ENCODE results near the gene TBXAS1. TPM values are rescaled to one million over a fixed set of nuclear protein-coding genes. Genes with fewer than 3 reads are reported as not detected.

Gene TBXAS1
- polyA plus RNA-seq, 3 donors = 25.3 to 39.5 (median 36.1) TPM

DNA sequence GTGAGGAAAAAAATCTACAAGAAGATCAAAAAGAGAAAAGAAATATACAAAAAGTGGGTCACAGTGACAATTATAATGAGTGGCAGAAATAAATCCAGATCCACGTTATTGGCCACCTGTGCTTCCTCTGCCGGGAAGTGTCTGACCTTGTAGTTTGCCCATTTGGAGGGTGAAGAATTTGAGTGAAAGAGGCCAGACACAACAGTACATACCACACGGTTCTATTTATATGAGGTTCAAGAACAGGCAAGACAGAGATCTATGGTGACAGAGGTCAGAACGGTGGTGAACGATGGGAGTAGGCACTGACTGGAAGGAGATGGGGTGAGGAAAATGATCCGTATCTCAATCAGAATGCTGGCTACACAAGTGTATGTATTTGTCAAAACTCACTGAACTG is 216.6 kb downstream of the TBXAS1 start:
- DNase-seq = no peak

DNA sequence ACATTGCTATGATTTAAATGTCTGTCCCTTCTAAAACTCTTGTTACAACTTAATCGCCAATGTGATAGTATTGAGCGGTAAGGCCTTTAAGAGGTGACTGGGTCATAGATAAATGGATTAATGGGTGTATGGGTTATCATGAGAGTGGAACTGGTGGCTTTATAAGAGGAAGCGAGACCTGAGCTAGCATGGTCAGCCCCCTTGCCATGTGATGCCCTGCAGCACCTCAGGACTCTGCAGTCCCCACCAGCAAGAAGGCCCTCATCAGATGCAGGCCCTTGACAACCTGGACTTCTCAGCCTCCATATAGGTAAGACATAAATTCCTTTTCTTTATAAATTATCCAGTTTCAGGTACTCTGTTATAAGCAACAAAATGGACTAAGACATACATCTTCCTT is 218.1 kb downstream of the TBXAS1 start:
- no peak for DNase-seq

DNA sequence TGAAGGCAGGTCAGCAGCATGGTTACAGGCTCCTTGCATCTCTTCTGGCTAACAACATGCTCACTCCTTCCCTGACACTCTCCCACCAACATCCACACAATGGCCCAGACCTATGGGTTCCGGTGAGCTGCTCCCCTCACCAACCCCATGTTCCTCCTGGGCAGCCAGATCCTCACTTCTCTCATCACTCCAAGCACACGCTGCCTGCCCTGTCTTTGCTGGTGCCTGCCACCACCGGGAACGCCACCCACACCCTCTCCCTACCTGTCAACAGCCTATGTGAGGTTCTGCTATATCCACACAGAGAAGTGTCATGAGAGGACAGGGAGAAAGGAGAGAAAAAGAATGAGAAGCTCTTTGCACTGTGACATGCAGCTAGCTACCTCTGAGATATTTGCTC is 219.1 kb downstream of the TBXAS1 start:
- no peak for DNase-seq

DNA sequence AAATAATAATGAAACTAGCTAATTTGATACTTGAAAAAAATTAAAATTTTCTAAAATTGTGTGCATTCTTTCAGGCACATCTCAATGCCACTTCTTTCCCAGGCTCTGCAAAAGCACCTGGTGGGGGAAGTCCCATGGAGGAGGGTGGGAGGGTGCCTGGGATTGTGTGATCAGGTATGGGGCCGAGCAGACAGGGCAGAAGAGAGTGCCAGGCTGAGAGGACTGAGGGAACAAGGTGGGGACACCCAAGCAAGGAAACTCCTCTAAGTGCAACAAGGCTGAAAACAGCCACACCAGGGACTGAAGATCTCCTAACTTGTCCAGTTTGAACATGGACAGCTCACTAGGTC is 219.9 kb downstream of the TBXAS1 start:
- no peak for DNase-seq

DNA sequence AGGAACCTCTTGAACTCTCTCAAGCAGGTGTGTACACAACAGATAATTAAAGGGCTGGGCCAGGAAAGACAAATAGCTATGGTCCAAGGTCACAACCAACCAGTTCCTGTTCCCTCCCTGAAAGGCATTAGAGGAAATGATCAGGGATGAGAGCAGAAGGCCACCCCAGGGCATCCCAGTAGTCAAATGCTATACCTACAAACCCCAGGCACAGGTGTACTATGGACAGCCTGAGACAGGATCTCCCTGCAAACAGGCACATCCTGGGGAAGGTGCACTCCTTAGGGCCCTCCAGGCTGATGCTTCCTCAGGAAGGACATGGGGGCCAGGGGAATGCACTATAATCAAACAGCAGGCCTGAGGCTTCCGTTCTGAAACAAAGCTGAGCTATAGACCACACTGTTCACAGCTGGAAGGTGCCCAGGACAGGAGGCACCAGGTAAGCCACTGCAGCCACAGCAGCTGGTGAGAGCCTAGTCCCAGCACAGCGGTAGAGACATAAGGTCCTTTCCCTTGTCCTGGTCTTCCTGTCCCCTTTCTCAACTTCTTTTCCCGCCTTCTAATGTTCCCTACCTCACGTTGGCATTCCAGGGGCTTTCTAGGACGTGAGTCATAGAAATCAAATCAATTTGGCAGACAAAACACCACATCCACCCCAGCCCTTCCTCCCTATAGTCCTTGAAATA is 220.4 kb downstream of the TBXAS1 start:
- no peak for DNase-seq

DNA sequence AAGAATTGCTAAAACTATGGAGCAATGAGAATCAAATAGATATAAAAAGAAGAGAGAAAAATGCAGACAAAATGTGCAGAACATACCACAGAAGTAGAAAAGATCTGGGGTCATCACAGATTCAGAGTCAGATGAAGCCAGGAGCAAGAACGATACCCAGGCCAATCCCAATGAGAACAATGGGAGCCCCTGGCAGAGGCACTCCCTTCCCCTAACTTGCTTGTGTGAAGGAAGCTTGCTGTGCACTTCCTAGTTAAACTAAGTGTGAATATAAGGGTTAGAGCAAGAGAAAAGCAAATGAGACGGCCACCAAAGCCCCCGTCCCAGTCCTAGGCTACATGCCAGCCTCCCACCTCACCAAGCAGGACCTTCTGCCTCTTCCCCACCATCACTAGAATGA is 221.0 kb downstream of the TBXAS1 start:
- no peak for DNase-seq

DNA sequence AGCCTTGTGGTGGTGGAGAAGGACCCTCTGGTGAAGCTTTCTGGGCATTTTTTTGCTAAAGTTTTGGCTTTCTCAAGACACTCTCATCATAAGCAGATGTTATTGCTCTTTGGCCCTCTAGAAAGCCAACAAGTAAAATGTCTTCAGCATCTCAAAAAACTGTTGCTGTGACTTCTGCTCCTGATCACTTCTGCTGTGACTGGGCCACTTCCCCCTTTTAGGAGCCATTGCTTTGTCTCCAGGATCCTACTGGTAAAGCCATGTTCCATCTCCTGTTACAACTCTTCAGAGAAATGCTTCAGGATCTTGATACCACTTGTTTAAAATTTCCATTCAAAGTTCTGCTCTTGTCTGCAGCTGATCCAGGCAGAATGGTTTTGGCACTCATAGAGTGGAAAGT is 222.8 kb downstream of the TBXAS1 start:
- no peak for DNase-seq

DNA sequence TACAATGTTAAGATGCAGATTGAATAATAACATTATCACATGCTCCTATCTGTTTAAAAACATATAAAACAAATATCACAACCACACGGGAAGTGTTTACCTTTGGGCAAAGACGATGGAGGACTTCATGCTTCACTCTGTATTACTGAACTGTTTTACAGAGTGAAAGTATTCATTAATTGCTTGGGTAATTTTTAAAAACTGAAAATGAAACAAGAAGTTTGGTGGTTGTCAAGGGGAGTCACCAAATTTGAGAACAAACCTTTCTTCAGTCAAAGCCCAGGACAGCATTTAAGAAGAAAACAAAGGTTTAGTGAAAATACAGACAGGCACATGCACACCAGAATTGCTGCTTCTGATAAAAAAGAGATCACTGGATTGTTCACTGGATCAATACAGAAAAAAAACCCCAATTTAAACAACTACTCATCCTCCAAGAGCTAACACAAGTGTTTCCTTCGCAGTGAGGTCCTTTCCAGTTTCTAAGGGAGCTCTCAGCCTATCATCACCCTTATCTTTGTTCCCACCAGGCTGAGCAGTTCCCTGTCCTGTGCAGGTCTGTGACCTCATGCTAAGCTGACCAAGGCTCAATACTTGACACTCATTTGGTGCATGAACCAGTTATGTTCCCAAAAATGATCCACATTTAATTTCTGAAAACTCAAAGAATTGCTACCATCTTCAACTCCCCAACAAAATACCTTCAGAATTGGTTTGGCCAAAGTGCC is 224.9 kb downstream of the TBXAS1 start:
- DNase-seq = no peak

DNA sequence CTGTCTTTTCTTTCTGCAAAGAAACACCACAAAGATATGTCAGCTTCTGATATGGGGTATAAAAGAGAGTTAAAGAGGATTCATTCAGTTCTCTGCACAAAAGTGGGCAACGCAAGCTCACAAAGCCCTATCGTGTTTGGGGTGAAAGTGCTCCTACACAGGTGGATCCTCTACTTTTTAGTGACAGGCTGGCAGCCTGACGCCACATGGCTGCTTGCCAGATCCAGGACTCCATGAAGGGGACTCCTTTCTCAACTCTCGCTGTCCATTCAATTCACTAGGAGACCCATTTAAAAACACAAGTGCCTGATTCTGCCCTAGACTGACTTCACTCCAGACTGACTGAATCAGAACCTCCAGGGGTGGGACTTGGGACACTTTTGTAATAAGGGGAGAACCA is 225.7 kb downstream of the TBXAS1 start:
- no peak for DNase-seq

DNA sequence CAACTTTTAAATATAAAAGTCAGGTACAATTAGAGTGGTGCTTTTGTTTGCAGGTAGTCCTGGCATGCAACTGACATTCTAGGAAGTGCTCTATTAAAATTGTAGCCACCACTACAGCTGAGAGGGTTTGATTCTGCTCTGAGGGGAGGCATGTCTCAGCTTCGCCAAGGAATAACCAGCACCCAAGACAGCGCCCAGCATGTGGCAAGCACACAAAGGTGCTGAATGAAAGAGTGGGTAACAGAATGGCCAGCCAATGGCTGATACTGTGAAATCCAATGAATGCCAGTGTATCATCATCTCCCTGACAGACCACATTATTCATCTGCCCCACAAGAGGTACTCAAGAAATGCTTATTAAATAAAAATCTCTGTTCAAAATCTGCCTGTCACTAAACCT is 226.8 kb downstream of the TBXAS1 start:
- DNase-seq = no peak

DNA sequence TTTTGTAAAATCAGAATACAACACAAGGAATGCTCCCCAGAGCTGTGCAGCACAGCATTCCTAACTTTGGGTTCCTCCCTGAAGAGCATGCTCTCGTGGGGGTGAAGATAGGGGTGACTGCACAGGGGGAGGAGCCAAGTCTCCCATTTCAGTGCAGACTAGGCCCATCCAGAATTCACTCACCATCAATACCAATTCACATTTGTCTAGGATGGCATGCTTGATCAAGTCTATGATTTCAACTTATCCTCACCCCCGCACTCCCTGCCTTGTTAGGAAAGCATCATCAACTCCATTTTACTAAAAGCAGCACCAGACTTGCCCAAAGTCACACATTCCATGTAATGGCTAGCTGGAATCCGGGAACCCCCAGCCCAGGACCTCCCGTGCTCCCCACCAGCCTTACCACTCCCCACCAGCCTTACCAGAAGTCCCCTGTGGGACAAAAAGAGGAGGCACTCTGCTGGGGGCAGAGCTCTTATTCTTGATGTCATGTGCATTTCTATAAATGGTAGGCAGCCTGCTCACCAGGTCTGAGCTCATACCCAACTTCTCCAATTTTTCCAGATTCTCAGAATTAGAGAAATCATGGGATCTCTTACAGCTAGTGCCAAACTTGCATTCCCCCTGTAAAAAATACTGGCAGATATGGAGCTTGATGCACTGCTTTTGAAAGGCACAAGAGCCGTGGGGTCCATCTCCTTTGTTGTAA is 227.5 kb downstream of the TBXAS1 start:
- DNase-seq = no peak

DNA sequence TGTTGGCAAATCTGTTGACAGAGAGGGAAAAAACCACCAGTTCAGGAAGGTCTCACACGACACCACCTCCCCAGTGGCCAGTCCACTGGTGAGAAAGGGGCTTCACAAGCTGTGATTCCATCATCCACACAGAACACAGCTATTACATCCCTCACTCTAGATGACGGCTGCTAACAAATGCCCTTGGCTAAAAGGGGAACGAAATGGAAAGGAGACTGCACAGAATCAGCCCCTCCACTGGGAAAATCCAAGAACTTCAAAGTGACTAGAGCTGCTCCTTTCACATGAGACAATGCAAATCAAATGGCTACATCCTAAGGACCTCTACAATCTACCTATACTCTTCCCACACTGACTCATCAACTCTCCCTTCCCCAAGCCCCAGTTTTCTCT is 228.1 kb downstream of the TBXAS1 start:
- no peak for DNase-seq

DNA sequence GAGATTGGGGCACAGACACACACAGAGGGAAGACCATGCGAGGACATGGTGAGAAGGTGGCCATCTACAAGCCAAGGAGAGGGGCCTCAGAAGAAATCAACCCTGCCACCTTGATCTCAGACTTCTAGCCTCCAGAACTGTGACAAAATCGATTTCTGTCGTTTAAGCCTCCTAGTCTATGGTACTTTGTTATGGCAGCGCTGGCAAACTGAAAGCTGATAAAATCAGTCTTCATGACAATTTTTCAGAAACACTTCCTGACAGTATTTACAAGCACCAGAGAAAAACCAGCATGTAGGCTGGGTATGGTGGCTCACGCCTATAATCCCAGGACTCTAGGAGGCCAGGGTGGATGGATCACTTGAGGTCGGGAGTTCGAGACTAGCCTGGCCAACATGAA is 229.5 kb downstream of the TBXAS1 start:
- no peak for DNase-seq

DNA sequence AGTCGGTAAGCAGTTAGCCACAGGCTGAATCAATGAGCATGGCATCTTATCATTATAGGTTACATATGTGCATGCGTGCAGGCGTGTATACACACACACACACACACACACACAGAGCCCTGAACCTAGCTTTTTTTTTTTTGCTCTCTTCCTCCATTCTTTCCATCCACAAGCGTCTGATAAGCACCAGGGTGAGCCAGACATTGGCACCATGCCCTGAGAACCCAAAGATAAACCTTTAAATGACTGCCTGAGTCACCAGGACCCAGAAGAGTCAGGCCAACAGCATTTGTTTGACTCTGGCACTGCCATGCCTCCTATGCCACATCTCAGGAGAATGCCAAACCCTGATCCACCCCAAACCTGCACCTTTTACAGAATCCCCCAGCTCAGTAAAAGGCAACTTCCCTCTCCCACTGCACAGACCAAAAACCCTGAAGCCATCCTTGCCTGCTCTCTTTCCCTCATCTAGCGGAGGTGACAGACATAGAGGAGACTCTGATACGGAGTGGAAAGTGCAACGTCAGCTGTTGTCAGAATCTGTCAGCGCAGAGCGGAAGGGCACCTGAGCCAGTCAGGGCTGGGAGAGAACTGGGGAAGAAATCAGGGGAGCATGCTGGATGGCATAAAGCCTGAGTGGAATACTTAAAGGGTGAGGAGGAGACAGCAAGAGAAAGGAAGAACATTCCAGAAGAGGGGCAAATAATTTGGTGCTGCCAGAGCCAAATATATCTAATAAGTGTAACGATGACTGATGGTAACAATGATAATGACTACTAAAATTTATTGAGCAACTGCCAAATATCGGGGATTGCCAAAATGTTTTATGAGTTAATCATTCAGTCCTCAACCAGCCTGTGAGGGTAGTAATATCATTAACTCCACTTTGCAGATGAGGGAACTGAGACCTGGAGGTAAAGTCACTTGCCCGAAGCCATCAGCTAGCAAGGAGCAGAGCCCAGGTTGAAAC is 230.5 kb downstream of the TBXAS1 start:
- DNase-seq = no peak

DNA sequence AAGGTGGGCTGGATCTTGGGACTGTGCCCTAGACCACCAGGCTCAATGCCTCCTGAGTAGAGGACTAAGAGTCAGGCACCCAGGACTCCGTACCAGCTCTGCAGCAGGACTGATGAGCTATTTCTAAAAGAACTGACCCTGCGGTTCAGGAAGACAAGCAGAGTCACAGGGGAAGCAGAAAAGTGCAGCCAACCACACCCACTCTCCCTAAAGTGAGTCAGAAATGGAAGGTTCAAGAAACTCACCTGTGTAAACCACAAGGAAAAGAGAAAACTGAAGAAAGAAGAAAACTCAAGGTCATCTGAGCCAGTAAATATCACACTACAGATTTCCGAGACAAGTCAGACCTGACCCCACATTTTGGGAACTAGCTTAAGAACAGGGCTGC is 231.2 kb downstream of the TBXAS1 start:
- DNase-seq = no peak

DNA sequence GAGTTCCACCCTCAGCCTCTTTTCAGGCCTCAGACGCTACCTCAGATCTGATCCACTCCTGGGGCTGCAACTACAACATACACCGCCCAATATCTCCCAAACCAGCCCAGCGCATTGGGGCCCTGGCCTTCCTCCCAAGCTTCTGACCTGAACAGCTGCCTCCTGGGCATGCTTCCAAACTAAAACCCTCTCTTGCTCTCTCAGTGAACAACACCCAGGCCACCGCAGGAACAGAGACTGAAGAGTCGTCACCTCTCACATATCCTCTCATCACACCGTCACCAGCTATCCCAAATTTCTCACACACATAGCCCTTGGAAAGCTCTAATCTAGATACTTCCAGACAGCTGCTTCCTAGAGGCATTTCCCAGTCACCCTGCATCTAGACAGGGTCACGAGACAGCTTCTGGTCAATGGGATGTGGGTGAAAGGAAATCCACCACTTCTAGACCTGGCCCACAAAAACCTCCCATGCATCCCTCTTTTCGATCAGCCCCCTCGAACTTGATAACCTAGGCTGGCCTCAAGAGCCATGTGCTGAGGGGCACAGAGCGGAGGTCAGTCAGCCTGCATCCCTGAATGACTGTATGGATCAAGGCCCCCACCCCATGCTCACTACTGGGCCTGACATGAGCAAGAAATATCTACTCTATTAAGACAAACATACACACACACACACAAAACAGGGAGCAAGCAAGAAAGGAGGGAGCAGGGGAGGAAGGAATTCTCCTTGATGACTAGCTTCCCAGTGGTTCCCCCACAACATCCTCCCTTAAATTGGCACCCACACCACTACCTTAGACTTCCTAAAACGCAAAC is 231.9 kb downstream of the TBXAS1 start:
- no peak for DNase-seq

DNA sequence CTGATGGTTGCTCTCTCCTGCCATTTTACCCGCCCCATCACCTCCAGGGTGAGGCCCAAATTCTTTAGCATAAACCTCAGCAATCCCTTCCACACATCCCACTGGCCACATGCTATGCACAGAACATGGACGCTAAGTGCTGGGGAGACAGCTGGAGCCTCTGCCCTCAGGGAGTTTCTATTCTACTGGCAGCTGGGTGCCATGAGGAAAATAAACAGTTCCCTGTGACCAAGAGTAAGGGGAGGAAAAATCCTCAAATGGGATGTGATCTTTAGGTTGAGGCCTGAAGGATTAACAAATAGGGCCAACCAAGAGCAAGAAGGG is 232.5 kb downstream of the TBXAS1 start:
- no peak for DNase-seq

DNA sequence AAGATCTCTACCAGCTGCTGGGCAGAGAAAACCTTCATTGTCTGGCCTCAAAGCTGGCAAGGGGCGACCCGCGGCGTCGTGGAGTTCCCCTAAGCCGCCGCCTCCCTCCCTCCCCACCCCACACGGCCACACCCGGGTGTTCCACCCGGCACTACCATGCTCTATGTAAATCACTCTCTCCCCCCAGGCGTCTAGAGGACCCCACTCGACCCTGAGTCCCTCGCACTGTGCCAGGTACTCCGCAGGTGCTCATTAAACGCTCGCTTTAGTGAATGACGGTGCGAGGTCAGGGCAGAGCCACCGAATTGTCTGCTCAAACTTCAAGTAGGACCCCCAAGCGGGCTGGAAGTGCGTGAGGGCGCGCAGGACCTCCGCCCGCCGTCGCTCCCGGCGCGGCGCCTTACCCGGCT is 233.1 kb downstream of the TBXAS1 start:
- DNase-seq = no peak

DNA sequence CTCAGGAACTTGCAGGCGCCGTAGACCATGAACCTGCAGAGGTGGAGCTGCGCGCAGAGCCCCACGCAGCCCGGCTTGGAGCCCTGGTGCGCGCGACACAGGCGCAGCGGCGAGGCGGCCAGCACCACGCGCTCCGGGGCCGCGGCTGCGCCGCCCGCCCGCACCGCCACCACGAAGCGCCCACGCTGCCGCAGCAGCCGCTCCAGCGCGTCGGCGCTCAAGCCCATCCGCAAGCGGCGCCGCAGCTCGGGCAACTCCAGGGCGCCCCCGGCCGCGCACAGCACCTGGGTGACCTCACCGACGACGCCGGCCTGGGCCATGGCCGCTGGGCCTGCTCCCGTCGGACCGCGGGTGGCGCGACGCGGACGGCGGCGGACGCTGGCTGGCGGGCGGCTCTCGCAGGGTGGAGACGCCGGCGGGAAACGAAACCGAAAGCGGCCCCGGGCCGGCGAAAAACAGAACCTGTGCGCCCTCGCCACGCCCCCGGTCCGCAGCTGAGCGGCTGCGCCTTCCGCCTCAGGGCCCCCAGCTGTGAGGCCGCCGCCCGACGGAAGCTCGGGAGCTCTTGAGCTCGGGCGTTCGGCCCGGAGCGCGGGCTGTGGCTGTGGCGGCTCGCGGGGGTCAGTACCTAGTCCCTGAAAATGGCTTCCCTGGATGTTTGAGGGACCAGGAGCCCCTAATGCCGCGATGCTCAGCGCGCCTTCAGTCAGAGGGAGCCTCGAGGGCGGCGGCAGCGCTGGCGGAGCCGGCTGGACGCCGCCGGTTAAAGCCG is 233.7 kb downstream of the TBXAS1 start, which contains the start of gene PARP12:
Gene PARP12 (minus strand): TSS at position 424 of the 772 bp plus-strand sequence. CDS start 104 bp downstream, at position 320.
- peak; percentile 76 for DNase-seq

DNA sequence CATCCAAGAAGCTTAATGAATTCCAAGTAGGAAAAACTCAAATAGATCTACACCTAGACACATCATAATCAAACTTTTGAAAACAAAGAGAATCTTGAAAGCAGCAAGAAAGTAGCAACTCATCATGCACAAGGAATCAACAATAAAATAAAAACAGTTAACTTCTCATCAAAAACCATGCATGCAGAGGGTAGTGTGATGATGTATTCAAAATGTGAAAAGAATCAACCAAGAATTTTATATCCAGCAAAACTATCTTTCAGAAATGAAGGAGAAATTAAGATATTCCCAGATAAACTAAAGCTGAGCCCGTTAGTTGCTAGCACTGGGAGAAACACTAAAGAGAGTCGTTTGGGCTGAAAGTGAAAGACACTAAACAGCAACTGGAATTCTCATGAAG is 238.0 kb downstream of the TBXAS1 start:
- no peak for DNase-seq
